ENCODE measurements around the gene PPP1R15A. TPM values are rescaled to one million over a fixed set of nuclear protein-coding genes. Genes with fewer than 3 reads are reported as not detected.

The PPP1R15A gene
- total and polyA plus RNA-seq, 2 donors (not counting 1 experiment from before 2014, with no cell fraction given) = 46.3 to 166 TPM

- no peaks in the 10 kb centered on the region for H3K27me3 ChIP-seq (ENCODE audit: control insufficient read depth, insufficient read depth, low read length)
- H3K9ac ChIP-seq (ENCODE audit: insufficient read depth, low read length) = no peak overlapping the region
- peaks cover 13% of the 10 kb centered on the region for H3K4me1 ChIP-seq (ENCODE audit: control insufficient read depth, extremely low read depth, insufficient read depth, low read length)
- H3K36me3 ChIP-seq (ENCODE audit: control insufficient read depth, insufficient read depth, low read length) = peaks cover 6% of the 10 kb centered on the region
- no peak overlapping the region for H3K4me3 ChIP-seq (replicated peaks in 1 of 4; ENCODE audit: control extremely low read depth in 1 of 4, insufficient read depth in 1 of 4, low read depth in 3 of 4, low read length in 4 of 4)
- H2AFZ ChIP-seq (ENCODE audit: low read length) = no peak overlapping the region
- H3K79me2 ChIP-seq (ENCODE audit: control insufficient read depth, insufficient read depth, low read length) = no peaks in the 10 kb centered on the region
- no peaks in the 10 kb centered on the region for H3K9me3 ChIP-seq (ENCODE audit: control insufficient read depth, insufficient read depth, low read depth, low read length)
- no peak overlapping the region for H3K27ac ChIP-seq (ENCODE audit: insufficient read depth, low read length)
- DNase-seq (ENCODE audit: low read depth in 2 of 2) = no peak
- TF ChIP-seq CTCF (conservative IDR thresholded peaks at IDR 0.05 in 1 of 2, IDR thresholded peaks at IDR 0.05 in 1 of 2; ENCODE audit: low read depth in 1 of 2, low read length in 2 of 2) (no peak), EZH2 (IDR thresholded peaks at IDR 0.05; ENCODE audit: low read length, missing control alignments) (no peak)
- H4K20me1 ChIP-seq (ENCODE audit: control insufficient read depth, extremely low read depth, insufficient read depth, low read length) = no peaks in the 10 kb centered on the region
- no peak overlapping the region for H3K4me2 ChIP-seq (ENCODE audit: extremely low read depth, insufficient read depth, low read length)
Measured at GRCh38 chr19:48833977-48834376, 38.2 kb upstream of the PPP1R15A start.

- H3K4me1 ChIP-seq (ENCODE audit: control insufficient read depth, extremely low read depth, insufficient read depth, low read length) = peaks cover 13% of the 10 kb centered on the region
- H3K27me3 ChIP-seq (ENCODE audit: control insufficient read depth, insufficient read depth, low read length) = no peaks in the 10 kb centered on the region
- peak overlapping the region; percentile 34 for H3K4me2 ChIP-seq (ENCODE audit: extremely low read depth, insufficient read depth, low read length)
- H3K9me3 ChIP-seq (ENCODE audit: control insufficient read depth, insufficient read depth, low read depth, low read length) = no peaks in the 10 kb centered on the region
- no peaks in the 10 kb centered on the region for H3K79me2 ChIP-seq (ENCODE audit: control insufficient read depth, insufficient read depth, low read length)
- H3K36me3 ChIP-seq (ENCODE audit: control insufficient read depth, insufficient read depth, low read length) = peaks cover 6% of the 10 kb centered on the region
- no peaks in the 10 kb centered on the region for H4K20me1 ChIP-seq (ENCODE audit: control insufficient read depth, extremely low read depth, insufficient read depth, low read length)
- peak overlapping the region in 2 of 4 experiments; percentile 56 to 64 for H3K4me3 ChIP-seq (replicated peaks in 1 of 4; ENCODE audit: control extremely low read depth in 1 of 4, insufficient read depth in 1 of 4, low read depth in 3 of 4, low read length in 4 of 4)
- DNase-seq (ENCODE audit: low read depth in 2 of 2) = peak; percentile 65 to 85
- TF ChIP-seq CTCF (conservative IDR thresholded peaks at IDR 0.05 in 1 of 2, IDR thresholded peaks at IDR 0.05 in 1 of 2; ENCODE audit: low read depth in 1 of 2, low read length in 2 of 2) (peak; percentile 93 to 95), EZH2 (IDR thresholded peaks at IDR 0.05; ENCODE audit: low read length, missing control alignments) (no peak)
- H2AFZ ChIP-seq (ENCODE audit: low read length) = peak overlapping the region; percentile 54
- no peak overlapping the region for H3K9ac ChIP-seq (ENCODE audit: insufficient read depth, low read length)
- H3K27ac ChIP-seq (ENCODE audit: insufficient read depth, low read length) = peak overlapping the region; percentile 36
Measured at GRCh38 chr19:48835734-48836088, 36.5 kb upstream of the PPP1R15A start.

- Histone ChIP-seq H3K9ac (ENCODE audit: insufficient read depth, low read length) (peak within 1 kb of the TSS; percentile 46), H3K4me1 (ENCODE audit: control insufficient read depth, extremely low read depth, insufficient read depth, low read length) (peaks cover 13% of the 10 kb centered on the region), H3K4me3 (replicated peaks in 1 of 4; ENCODE audit: control extremely low read depth in 1 of 4, insufficient read depth in 1 of 4, low read depth in 3 of 4, low read length in 4 of 4) (peak within 1 kb of the TSS; percentile 22 to 64 (median 48)), H3K27me3 (ENCODE audit: control insufficient read depth, insufficient read depth, low read length) (no peaks in the 10 kb centered on the region), H3K9me3 (ENCODE audit: control insufficient read depth, insufficient read depth, low read depth, low read length) (no peaks in the 10 kb centered on the region), H2AFZ (ENCODE audit: low read length) (peak within 1 kb of the TSS; percentile 54), H3K79me2 (ENCODE audit: control insufficient read depth, insufficient read depth, low read length) (no peaks in the 10 kb centered on the region), H4K20me1 (ENCODE audit: control insufficient read depth, extremely low read depth, insufficient read depth, low read length) (no peaks in the 10 kb centered on the region), H3K36me3 (ENCODE audit: control insufficient read depth, insufficient read depth, low read length) (peaks cover 6% of the 10 kb centered on the region), H3K27ac (ENCODE audit: insufficient read depth, low read length) (peak within 1 kb of the TSS; percentile 36), H3K4me2 (ENCODE audit: extremely low read depth, insufficient read depth, low read length) (peak within 1 kb of the TSS; percentile 34)
- TF ChIP-seq EZH2 (IDR thresholded peaks at IDR 0.05; ENCODE audit: low read length, missing control alignments) = no peak
- TF ChIP-seq CTCF (conservative IDR thresholded peaks at IDR 0.05 in 1 of 2, IDR thresholded peaks at IDR 0.05 in 1 of 2; ENCODE audit: low read depth in 1 of 2, low read length in 2 of 2) = no peak
- peak; percentile 38 to 69 for DNase-seq (ENCODE audit: low read depth in 2 of 2)
Measured at GRCh38 chr19:48836089-48837017, 35.9 kb upstream of the PPP1R15A start, which contains the start of gene HSD17B14. Gene HSD17B14 (minus strand): TSS chr19:48836491. CDS start chr19:48836411, 80 bp downstream.

Data from fibroblast of lung (primary cell).